Left ventricle myocardium inferior (tissue), 1 donor: ENCODE data around the gene MCHR1. TPM values are rescaled to one million over a fixed set of nuclear protein-coding genes. Genes with fewer than 3 reads are reported as not detected.

Experiments
- DNase-seq: peaks from one replicate; pipeline ENCODE4 v3.0.0-alpha.2; 2020
- H3K27ac ChIP-seq: fragments of 200-600 bp; replicated peaks from 2 replicates; pipeline ENCODE4 v1.8.0; 2021
- H3K27me3 ChIP-seq: fragments of 200-600 bp; 2 replicates; pipeline ENCODE4 v1.8.0; 2021; ENCODE audit warnings: low read depth
- H3K36me3 ChIP-seq: fragments of 200-600 bp; 2 replicates; pipeline ENCODE4 v1.8.0; 2021
- H3K4me1 ChIP-seq: fragments of 200-600 bp; 2 replicates; pipeline ENCODE4 v1.8.0; 2021
- H3K4me3 ChIP-seq: fragments of 200-600 bp; 2 replicates; pipeline ENCODE4 v1.8.0; 2021; ENCODE audit warnings: mild to moderate bottlenecking, moderate library complexity
- H3K9me3 ChIP-seq: fragments of 200-600 bp; replicated peaks from 2 replicates; pipeline ENCODE4 v1.8.0; 2021
- intact Hi-C: fragments of 100-400 bp; cut with micrococcal nuclease; formaldehyde crosslinking; loops from one replicate; pipeline ENCODE4 v1.11.0; 2022
- total RNA-seq: library from RNA; stranded (reverse); fragmentation: NEBNext Ultra II Directional; extraction: Animal tissue kit (Norgen Biotek cat#: 25700); gene quantifications from one replicate; pipeline ENCODE4 v1.2.1, GENCODE V29; 2021
- TF ChIP-seq, protein P1 (sequence below): fragments of 200-600 bp; IDR thresholded peaks from 2 replicates; pipeline ENCODE4 v1.8.0; 2021; ENCODE audit warnings: antibody characterized with exemption, mild to moderate bottlenecking, borderline replicate concordance
- donor health status: DM: no; HTN: yes; CAD: no; lungs with severe emphysema.

The MCHR1 gene
- total RNA-seq, 1 donor from 2014 or later = 0.36 TPM

DNA sequence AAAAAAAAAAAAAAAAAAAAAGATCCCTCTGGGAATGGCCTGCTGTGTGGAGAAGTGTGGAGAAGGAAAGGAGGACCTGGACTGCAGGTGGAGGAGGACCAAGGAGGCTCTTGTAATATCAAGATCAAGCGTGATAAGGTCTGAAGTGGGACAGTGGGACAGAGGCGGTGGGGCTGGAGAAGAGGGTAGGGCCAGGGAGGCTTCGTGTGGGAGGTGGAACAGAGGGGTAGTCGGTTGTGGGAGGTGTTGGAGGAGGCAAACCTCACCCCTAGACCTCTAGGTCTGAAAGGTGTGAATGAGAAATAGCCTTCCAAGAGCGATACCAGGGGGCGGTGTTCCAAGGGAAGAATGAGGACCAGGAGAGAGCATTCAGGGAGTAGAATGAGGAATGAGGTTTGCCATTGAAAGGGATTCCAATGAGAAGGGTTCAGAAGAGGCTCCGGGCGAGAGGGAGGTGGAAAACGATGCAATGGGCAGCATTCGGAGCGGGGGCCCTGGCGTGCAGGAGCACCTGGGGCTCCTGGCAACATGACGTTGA lies 44.2 kb downstream of the MCHR1 start:
- H3K9me3 ChIP-seq = no peaks in the 10 kb centered on the region
- peaks cover 9% of the 10 kb centered on the region for H3K4me1 ChIP-seq
- no peaks in the 10 kb centered on the region for H3K36me3 ChIP-seq

DNA sequence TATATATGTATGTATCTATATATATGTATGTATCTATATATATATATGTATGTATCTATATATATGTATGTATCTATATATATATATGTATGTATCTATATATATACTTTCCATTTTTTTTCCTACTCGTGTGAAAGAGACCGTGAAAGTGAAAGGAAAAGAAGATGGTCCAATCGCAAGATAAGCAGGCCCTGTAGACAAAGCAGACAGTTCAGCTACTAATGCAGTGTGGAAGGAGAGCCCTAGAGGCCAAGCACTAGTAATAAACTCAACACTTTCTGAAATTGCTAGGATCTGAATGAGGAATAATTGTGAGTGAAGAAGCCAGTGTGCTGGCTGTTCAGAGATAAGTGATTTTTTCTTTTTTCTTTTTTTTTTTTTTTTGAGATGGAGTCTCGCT lies 47.2 kb downstream of the MCHR1 start:
- intact Hi-C loops = no loop called here
- no peak overlapping the region for H3K4me3 ChIP-seq
- TF ChIP-seq, protein P1, sequence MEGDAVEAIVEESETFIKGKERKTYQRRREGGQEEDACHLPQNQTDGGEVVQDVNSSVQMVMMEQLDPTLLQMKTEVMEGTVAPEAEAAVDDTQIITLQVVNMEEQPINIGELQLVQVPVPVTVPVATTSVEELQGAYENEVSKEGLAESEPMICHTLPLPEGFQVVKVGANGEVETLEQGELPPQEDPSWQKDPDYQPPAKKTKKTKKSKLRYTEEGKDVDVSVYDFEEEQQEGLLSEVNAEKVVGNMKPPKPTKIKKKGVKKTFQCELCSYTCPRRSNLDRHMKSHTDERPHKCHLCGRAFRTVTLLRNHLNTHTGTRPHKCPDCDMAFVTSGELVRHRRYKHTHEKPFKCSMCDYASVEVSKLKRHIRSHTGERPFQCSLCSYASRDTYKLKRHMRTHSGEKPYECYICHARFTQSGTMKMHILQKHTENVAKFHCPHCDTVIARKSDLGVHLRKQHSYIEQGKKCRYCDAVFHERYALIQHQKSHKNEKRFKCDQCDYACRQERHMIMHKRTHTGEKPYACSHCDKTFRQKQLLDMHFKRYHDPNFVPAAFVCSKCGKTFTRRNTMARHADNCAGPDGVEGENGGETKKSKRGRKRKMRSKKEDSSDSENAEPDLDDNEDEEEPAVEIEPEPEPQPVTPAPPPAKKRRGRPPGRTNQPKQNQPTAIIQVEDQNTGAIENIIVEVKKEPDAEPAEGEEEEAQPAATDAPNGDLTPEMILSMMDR = no peak
- no peak overlapping the region for H3K27ac ChIP-seq
- no peak for DNase-seq
- no peaks in the 10 kb centered on the region for H3K36me3 ChIP-seq
- no peaks in the 10 kb centered on the region for H3K27me3 ChIP-seq
- H3K4me1 ChIP-seq = peaks cover 5% of the 10 kb centered on the region
- no peaks in the 10 kb centered on the region for H3K9me3 ChIP-seq

More for the DNA sequence above, 44.2 kb downstream of the MCHR1 start:
- TF ChIP-seq, protein P1 = no peak
- intact Hi-C loops = no loop called here
- Histone ChIP-seq H3K27me3 (no peaks in the 10 kb centered on the region), H3K27ac (no peak overlapping the region), H3K4me3 (no peak overlapping the region)
- DNase-seq = no peak

- Histone ChIP-seq H3K27ac (no peak overlapping the region), H3K9me3 (no peaks in the 10 kb centered on the region), H3K27me3 (no peaks in the 10 kb centered on the region), H3K4me3 (no peak overlapping the region), H3K4me1 (peaks cover 7% of the 10 kb centered on the region), H3K36me3 (no peaks in the 10 kb centered on the region)
- TF ChIP-seq, protein P1 = no peak
- intact Hi-C loops = no loop called here
- no peak for DNase-seq
Observed at GRCh38 chr22:40727070-40727963, 48.0 kb downstream of the MCHR1 start.

- Histone ChIP-seq H3K4me1 (peaks cover 15% of the 10 kb centered on the region), H3K36me3 (no peaks in the 10 kb centered on the region), H3K27me3 (no peaks in the 10 kb centered on the region), H3K9me3 (no peaks in the 10 kb centered on the region), H3K27ac (no peak overlapping the region), H3K4me3 (no peak overlapping the region)
- intact Hi-C loops = no loop called here
- DNase-seq = no peak
- TF ChIP-seq, protein P1 = no peak
Observed at GRCh38 chr22:40727964-40728615, 48.8 kb downstream of the MCHR1 start.

DNA sequence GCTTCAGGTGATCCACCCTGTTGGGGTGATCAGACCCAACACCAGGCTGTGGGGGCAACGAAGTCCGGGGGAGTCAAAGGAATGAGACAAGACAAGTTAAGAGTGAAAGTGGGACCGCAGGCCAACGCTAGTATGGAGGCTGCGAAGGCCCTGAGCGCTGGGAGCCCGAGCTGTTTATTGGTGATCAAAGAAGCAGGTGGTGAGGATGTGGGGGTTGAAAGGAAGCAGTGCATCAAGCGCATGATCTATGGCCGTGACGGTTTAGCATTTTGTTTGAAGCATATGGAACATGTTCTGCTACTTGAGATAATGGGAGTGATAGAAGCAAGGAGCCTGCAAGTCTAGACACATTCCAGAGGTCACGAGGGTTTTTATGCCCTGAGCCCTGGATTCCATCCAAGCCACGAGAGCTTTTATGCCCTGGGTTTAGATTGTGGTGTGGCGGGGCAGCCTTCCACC lies 49.5 kb downstream of the MCHR1 start:
- Histone ChIP-seq H3K4me1 (peaks cover 18% of the 10 kb centered on the region), H3K9me3 (no peaks in the 10 kb centered on the region), H3K27ac (no peak overlapping the region), H3K4me3 (no peak overlapping the region), H3K36me3 (no peaks in the 10 kb centered on the region), H3K27me3 (no peaks in the 10 kb centered on the region)
- TF ChIP-seq, protein P1 = no peak
- DNase-seq = no peak
- intact Hi-C loops = no loop called here
